NCI-H460 (cell line): ENCODE results near the gene EPS8L2. TPM values are rescaled to one million over a fixed set of nuclear protein-coding genes. Genes with fewer than 3 reads are reported as not detected.

ENCODE experiments used
- DNase-seq: peaks from one replicate; pipeline ENCODE4 v3.0.0-alpha.2; 2016; ENCODE audit warnings: low read depth; ENCODE audit errors: extremely low read depth
- polyA plus RNA-seq: library from polyadenylated mRNA; depleted of rRNA; stranded (reverse); fragments of >200 nt; gene quantifications from 2 replicates; pipeline ENCODE4 v1.2.3, GENCODE V29; 2014; cell fraction: nucleus; rRNA removed
- total RNA-seq: library from RNA; depleted of rRNA; stranded (reverse); fragments of >200 nt; shearing (Covaris generic); gene quantifications from 2 replicates; pipeline ENCODE4 v1.2.3, GENCODE V29; 2014; rRNA removed

Gene EPS8L2
- 12.8 and 13.9 TPM in 2 replicates for total RNA-seq
- 46.8 and 53.7 TPM in 2 replicates for polyA plus RNA-seq

DNA sequence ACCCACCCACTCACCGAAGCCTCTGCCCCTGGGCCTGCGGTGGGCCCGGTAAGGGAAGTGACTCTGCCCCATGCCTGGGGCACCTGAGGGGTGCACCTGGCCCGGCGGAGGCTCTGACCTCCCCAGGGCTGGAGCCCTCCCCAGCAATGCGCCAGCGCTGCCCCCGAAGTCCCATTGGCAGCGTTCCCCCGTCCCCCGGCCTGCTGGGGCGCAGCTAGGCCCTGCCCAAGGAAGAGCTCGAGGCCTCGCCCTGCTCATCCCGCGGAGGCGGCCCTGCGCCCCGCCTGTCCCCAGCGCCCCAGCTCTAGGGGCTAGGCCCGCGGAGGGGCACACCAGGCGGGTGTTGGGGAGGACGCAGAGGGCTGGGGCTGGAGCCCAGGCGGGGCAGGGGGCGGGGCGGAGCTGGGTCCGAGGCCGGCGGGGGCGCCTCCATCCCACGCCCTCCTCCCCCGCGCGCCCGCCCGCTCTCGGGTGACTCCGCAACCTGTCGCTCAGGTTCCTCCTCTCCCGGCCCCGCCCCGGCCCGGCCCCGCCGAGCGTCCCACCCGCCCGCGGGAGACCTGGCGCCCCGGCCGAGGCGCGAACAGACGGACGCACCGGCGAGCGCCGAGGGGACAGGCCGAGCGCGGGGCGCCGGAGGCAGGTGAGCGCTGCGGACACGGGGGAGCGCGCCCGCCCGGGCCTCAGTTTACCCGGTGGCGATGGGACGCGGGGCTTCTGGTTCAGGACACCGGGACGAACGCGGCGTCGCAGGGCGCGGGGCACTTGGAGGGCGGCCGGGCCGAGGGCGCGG lies at the start of gene EPS8L2:
Gene EPS8L2 (plus strand): TSS at position 586 of the 793 bp plus-strand sequence. CDS start 3,177 bp downstream, outside the sequence.
- DNase-seq, result no peak

- no peak for DNase-seq
Observed at GRCh38 chr11:656426-656825, 49.6 kb upstream of the EPS8L2 start.

DNA sequence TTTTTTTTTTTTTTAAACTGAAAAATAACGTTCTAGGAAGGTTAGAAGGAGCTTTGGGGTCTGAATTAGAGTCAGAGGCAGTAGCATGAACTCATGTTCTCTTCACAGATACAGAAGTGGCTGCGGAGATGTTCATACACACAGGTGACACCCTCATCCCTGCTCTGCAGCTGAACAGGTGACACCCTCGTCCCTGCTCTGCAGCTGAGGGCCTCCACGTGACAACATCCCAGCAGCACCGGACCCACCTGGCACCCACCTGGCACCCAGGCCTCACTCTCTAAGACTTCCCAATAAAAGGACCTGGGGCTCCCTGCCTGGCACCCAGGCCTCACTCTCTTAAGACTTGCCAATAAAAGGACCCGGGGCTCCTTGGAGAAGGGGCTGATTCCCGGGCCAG lies 49.2 kb upstream of the EPS8L2 start:
- no peak for DNase-seq

DNA sequence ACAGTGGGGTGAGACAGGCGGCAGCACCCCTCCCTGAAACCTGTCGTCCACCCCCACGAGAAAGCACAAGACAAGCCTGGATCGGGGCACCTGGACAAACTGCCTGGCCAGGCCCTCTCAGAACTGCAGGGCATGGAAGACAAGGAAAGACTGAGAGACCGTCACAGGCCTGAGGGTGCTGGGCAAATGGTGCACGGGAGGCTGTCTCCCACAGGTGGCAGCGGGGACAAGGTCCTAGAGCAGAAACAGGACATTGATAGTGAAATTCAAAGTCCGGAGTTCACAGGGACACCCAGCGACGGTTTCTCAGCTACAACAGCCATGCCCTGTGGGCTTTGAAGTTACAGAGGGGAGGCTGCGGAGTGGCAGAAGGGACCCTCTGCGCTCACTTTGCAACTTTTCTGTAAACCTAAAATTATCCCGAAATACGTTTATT lies 48.3 kb upstream of the EPS8L2 start:
- no peak for DNase-seq

DNA sequence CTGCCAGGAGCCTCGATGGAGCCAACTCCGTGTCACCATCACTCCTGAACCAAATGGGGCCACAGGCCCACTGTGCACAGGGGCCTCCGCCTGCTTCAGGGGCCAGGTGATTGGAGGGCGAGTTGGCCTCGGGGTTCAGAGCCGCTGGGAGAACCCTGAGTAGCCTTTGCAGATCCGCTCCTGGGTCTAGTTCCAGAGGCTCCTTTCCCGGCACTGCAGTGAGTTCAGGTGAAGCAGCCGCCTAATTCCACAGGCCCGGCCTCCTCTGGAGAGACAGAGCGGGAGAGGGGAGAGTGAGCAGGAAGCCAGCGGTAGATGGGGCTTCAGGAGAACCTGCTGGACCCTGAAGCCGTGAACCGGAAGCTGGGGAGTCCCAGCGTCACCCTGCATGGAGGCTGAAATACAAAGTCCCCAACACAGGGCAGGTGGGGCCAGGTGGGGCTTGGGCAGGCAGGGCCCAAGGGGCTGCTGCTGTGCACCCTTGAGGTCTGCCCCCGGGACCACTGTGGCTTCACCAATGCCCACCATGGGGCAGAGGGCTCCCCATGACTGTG lies 46.4 kb upstream of the EPS8L2 start:
- no peak for DNase-seq

- DNase-seq, result no peak
Observed at GRCh38 chr11:660281-660680, 45.8 kb upstream of the EPS8L2 start.

- DNase-seq, result no peak
Observed at GRCh38 chr11:660681-661444, 45.2 kb upstream of the EPS8L2 start.

DNA sequence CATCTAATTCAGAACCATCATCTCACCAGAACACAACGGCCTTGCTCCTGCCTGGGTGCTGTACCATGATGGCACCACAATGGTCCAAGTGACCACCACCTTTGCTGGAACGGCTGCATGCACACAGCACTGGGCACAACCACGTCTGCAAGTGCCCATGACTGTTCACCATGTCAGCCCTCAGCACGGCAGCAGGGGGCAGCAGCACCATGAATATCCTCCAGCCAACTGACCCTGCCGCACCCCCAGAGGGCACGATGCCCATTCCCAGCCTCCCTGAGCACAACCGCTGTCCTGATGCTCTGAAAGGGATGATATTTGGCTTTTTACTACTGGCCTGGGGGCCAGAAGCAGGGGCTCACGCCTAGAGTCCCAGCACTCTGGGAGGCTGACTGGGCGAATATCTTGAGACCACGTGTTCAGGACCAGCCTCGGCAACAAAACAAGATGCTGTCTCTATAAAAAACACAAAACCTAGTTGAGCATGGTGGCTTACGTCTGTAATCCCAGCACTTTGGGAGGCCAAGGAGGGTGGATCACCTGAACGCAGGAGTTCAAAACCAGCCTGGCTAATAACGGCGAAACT lies 43.2 kb upstream of the EPS8L2 start:
- peak; percentile 50 for DNase-seq

- DNase-seq, result no peak
Observed at GRCh38 chr11:665062-665703, 40.8 kb upstream of the EPS8L2 start.

GRCh38 chr11:665704-666281 lies 40.2 kb upstream of the EPS8L2 start:
- no peak for DNase-seq

DNA sequence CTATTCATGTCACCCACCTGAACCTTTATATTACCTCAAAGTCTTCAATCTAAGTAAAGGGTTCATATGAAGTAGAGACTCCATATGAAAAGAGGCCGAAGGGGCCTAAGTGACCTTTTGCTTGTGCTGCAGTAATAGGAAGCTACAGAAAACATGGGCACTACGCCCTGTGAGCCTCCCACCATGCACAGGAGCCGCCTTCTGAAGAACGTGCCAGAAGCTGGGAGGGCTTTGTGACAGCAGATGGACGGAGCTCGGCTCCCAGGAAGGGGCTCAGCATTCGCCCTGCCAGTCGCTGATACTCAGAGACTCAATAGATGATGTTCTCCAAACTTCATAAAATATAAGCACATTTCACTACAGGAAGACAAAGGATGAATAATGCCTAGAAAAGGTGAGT lies 32.2 kb upstream of the EPS8L2 start:
- no peak for DNase-seq

GRCh38 chr11:674406-674805 lies 31.6 kb upstream of the EPS8L2 start:
- DNase-seq, result no peak

DNA sequence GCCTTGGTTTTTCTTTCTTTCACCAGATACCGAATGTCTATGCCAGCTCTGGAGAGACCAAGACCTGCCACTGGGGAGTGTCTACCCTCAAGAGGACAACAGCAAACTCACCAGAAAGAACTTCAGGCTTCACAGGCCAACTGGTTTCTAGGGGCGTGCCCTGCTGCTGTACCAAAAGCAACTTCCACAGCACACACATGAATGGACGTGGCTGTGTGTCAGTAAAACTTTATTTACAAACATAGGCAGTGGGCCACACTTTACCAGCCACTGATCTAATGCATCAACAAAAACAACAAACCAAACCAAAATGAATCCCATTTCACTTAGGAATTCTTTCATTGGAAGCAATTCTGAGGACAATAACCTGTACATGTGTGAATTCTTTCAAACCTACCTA lies 27.7 kb upstream of the EPS8L2 start:
- DNase-seq, result no peak

GRCh38 chr11:679271-680207 lies 26.5 kb upstream of the EPS8L2 start:
- no peak for DNase-seq

DNA sequence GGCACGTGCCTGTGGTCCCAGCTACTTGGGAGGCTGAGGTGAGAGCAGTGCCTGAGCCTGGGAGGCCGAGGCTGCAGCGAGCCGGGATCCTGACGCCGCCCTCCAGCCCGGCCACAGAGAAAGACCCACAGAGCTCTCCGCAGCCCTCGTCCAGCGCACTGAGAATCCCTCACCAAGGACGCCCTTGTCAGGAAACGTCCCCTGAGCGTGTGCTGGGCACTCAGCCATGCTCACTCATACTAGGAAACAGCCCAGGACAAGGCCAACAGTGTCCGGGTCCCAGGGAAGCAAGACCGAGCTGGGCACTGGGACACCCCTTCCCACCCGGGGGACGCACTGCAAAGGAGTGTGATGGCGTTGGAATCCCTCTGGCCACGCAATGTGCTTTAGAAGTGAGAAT lies 25.6 kb upstream of the EPS8L2 start:
- no peak for DNase-seq

DNA sequence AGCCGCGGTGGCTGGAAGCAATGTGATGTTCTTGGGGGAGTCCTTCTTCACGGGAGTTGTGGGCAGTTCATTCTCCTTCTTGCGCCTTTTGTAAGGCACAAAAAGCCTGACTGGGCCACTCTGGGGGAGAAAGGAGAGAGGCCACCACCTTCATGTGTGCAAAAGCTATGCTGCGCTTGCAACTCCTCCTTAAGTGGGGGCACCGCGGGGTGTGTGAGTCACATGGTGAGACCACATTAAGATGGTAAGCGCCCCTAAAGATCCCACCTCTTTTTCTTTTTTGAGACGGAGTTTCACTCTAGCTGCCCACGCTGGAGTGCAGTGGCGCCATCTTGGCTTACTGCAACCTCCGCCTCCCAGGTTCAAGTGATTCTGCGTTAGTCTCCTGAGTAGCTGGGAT lies 25.1 kb upstream of the EPS8L2 start:
- no peak for DNase-seq

- no peak for DNase-seq
Observed at GRCh38 chr11:686451-687243, 19.4 kb upstream of the EPS8L2 start.

DNA sequence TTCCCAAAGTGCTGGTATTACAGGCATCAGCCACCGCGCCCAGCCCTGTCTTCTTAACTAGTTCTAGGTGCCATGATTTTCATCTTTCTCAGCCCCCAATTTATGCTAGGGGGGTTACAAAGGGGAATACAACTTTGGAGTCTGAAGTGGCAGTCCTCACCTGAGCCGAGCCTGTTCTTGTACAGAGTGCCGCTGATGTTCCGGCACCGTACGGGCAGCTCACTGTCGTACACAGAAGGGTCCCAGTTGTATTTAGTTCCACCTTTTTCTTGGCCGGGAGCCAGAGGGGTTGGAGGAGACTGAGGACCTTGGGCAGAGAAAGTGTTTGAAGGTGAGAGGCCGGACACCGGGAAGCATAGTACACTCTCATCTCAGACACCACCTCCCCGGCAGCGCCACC lies 18.3 kb upstream of the EPS8L2 start:
- DNase-seq, result no peak
